GM12878 (cell line): ENCODE results near the gene MAMDC4.

ENCODE experiments used
- CBFB ChIP-seq: IDR thresholded peaks from 2 replicates; pipeline ENCODE4 v1.6.1; 2016; ENCODE audit warnings: antibody characterized with exemption, low read depth
- CTCF ChIP-seq, 3 experiments: IDR thresholded peaks in 2 of 3; conservative IDR thresholded peaks in 1 of 3; 2 replicates each; pipeline ENCODE4 v1.5.1; 2011; ENCODE audit warnings: low read depth in 3 of 3, low read length in 3 of 3, mild to moderate bottlenecking in 3 of 3, control low read depth in 2 of 3, moderate library complexity in 2 of 3, inconsistent platforms in 1 of 3, mixed read lengths in 1 of 3; ENCODE audit not compliant: control insufficient read depth in 2 of 3, insufficient read depth in 1 of 3; ENCODE audit errors: extremely low read depth in 1 of 3
- EZH2 ChIP-seq: IDR thresholded peaks from 2 replicates; pipeline ENCODE4 v1.6.1; 2012; ENCODE audit warnings: low read depth, mild to moderate bottlenecking, control low read depth, inconsistent platforms, low read length, borderline replicate concordance; ENCODE audit not compliant: control insufficient read depth
- HCFC1 ChIP-seq: fragments of 150-350 bp; IDR thresholded peaks from 2 replicates; pipeline ENCODE4 v1.6.1; 2014; ENCODE audit warnings: low read length

GRCh38 chr9:136835932-136836904 lies 15.9 kb upstream of the MAMDC4 start:
- no peak for TF ChIP-seq CBFB
- TF ChIP-seq HCFC1 = no peak
- no peak for TF ChIP-seq EZH2
- no peak for TF ChIP-seq CTCF (IDR thresholded peaks at IDR 0.05 in 2 of 3, conservative IDR thresholded peaks at IDR 0.05 in 1 of 3; ENCODE audit: control insufficient read depth in 2 of 3, extremely low read depth in 1 of 3, insufficient read depth in 1 of 3, low read depth in 3 of 3, low read length in 3 of 3)
